Neural cell (in vitro differentiated cells): Measurements from ENCODE around the gene MID1. TPM values are rescaled to one million over a fixed set of nuclear protein-coding genes. Genes with fewer than 3 reads are reported as not detected.

Experiments
- H2AFZ ChIP-seq: fragments of 200-600, 300-800 bp; sonication (generic), shearing (Covaris generic); 2 replicates; pipeline ENCODE4 v1.6.0; 2014; ENCODE audit warnings: low read depth, mild to moderate bottlenecking, antibody characterized with exemption, low read length, moderate library complexity
- H3F3A ChIP-seq: fragments of 200-600 bp; shearing (Covaris generic); 2 replicates; pipeline ENCODE4 v1.6.1; 2016; ENCODE audit warnings: mild to moderate bottlenecking, moderate library complexity, mixed read lengths, antibody characterized with exemption, low read length; ENCODE audit not compliant: insufficient read depth, poor library complexity, severe bottlenecking
- H3K27ac ChIP-seq: fragments of 200-600, 300-800 bp; sonication (generic), shearing (Covaris generic); 2 replicates; pipeline ENCODE4 v1.5.1; 2014; ENCODE audit warnings: mild to moderate bottlenecking, low read length, moderate library complexity
- H3K27me3 ChIP-seq: fragments of 300-800, 200-600 bp; sonication (generic), shearing (Covaris generic); 2 replicates; pipeline ENCODE4 v1.6.0; 2014; ENCODE audit warnings: mild to moderate bottlenecking, low read depth, low read length, moderate library complexity; ENCODE audit not compliant: insufficient read depth
- H3K36me3 ChIP-seq: fragments of 300-800, 200-600 bp; sonication (generic), shearing (Covaris generic); 2 replicates; pipeline ENCODE4 v1.5.1; 2014; ENCODE audit warnings: mild to moderate bottlenecking, antibody characterized with exemption, low read length, moderate library complexity; ENCODE audit not compliant: insufficient read depth
- H3K4me2 ChIP-seq: fragments of 300-800, 200-600 bp; sonication (generic), shearing (Covaris generic); 2 replicates; pipeline ENCODE4 v1.6.0; 2014; ENCODE audit warnings: mild to moderate bottlenecking, low read length
- H3K4me3 ChIP-seq: fragments of 300-800, 200-600 bp; sonication (generic), shearing (Covaris generic); 2 replicates; pipeline ENCODE4 v1.5.1; 2014; ENCODE audit warnings: mild to moderate bottlenecking, low read length, moderate library complexity
- H3K79me2 ChIP-seq: fragments of 200-600 bp; shearing (Covaris generic); replicated peaks from 2 replicates; pipeline ENCODE4 v1.6.0; 2014; ENCODE audit warnings: mild to moderate bottlenecking, low read length, moderate library complexity; ENCODE audit not compliant: insufficient read depth
- H3K9ac ChIP-seq: fragments of 300-800, 200-600 bp; sonication (generic), shearing (Covaris generic); 2 replicates; pipeline ENCODE4 v1.6.1; 2016; ENCODE audit warnings: mild to moderate bottlenecking, low read length, mixed read lengths
- H3K9me2 ChIP-seq: fragments of 200-600 bp; shearing (Covaris generic); 2 replicates; pipeline ENCODE4 v1.6.1; 2016; ENCODE audit warnings: mild to moderate bottlenecking, low read length, mixed read lengths; ENCODE audit not compliant: insufficient read depth
- H3K9me3 ChIP-seq: fragments of 200-600, 300-800 bp; sonication (generic), shearing (Covaris generic); 2 replicates; pipeline ENCODE4 v1.6.1; 2016; ENCODE audit warnings: mild to moderate bottlenecking, mixed run types, low read length, moderate library complexity, mixed read lengths
- H4K20me1 ChIP-seq: fragments of 200-600 bp; shearing (Covaris generic); 2 replicates; pipeline ENCODE4 v1.6.1; 2016; ENCODE audit warnings: mild to moderate bottlenecking, mixed run types; ENCODE audit not compliant: insufficient read depth
- CTCF ChIP-seq: fragments of 450-650 bp; IDR thresholded peaks from 2 replicates; pipeline ENCODE4 v1.5.1; 2014; ENCODE audit warnings: antibody characterized with exemption, mild to moderate bottlenecking, moderate library complexity; ENCODE audit not compliant: poor library complexity, severe bottlenecking
- EZH2 ChIP-seq: fragments of 200-600, 300-800 bp; shearing (Covaris generic), sonication (generic); IDR thresholded peaks from 2 replicates; pipeline ENCODE4 v1.6.1; 2014; ENCODE audit warnings: antibody characterized with exemption, low read length, borderline replicate concordance, mild to moderate bottlenecking; ENCODE audit not compliant: insufficient read depth, poor library complexity, severe bottlenecking
- MXI1 ChIP-seq: fragments of 450-650 bp; conservative IDR thresholded peaks from 2 replicates; pipeline ENCODE4 v1.6.1; 2014; ENCODE audit warnings: antibody characterized with exemption, mild to moderate bottlenecking; ENCODE audit not compliant: poor library complexity, severe bottlenecking
- POLR2AphosphoS5 ChIP-seq: IDR thresholded peaks from 2 replicates; pipeline ENCODE4 v1.6.1; 2012
- RAD21 ChIP-seq: fragments of 450-650 bp; conservative IDR thresholded peaks from 2 replicates; pipeline ENCODE4 v1.6.1; 2014; ENCODE audit warnings: antibody characterized with exemption, mild to moderate bottlenecking, moderate library complexity
- SMC3 ChIP-seq: fragments of 450-650 bp; conservative IDR thresholded peaks from 2 replicates; pipeline ENCODE4 v1.6.1; 2014; ENCODE audit warnings: antibody characterized with exemption, mild to moderate bottlenecking, moderate library complexity; ENCODE audit not compliant: poor library complexity
- TAF1 ChIP-seq: IDR thresholded peaks from 2 replicates; pipeline ENCODE4 v1.6.1; 2012; ENCODE audit warnings: low read depth
- polyA plus RNA-seq: library from polyadenylated mRNA; depleted of rRNA; stranded (reverse); fragments of >200 nt; gene quantifications from 2 replicates; pipeline ENCODE4 v1.2.3, GENCODE V29; 2014
- TF ChIP-seq, protein P1 (sequence below): IDR thresholded peaks from 2 replicates; pipeline ENCODE4 v1.6.1; 2012; ENCODE audit warnings: borderline replicate concordance

Gene MID1
- polyA plus RNA-seq, 1 donor from 2014 or later: 16.6 TPM

- Histone ChIP-seq H3K9ac (no peak overlapping the region), H2AFZ (no peak overlapping the region), H3K9me3 (no peaks in the 10 kb centered on the region), H3K27ac (no peak overlapping the region), H3K79me2 (no peaks in the 10 kb centered on the region), H4K20me1 (no peaks in the 10 kb centered on the region), H3K4me3 (no peak overlapping the region), H3K27me3 (no peaks in the 10 kb centered on the region), H3K9me2 (no peaks in the 10 kb centered on the region), H3K36me3 (no peaks in the 10 kb centered on the region), H3F3A (no peaks in the 10 kb centered on the region), H3K4me2 (no peak overlapping the region)
- TF ChIP-seq MXI1 (no peak), POLR2AphosphoS5 (no peak)
Measured at GRCh38 chrX:10506781-10507180, 113.6 kb downstream of the MID1 start.

DNA sequence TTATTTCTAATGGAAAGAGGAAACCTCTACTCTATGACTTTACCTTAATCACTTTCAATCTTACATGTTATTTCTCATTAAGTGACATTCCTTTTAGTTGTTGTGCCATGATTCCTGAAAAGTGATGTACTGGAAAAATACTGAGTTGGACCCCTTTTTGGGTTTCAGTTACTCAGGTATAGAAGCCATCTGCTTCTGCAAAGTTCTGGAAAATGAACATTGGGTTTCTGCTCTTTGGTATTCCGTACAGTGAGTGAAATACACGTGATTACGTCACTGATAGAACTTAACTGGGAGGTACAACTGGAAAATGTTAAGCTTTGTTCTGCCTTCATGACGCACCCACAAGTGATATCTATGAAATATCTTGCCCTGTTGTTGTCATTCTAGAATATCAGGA is 114.7 kb downstream of the MID1 start:
- H4K20me1 ChIP-seq: no peaks in the 10 kb centered on the region
- TF ChIP-seq EZH2: no peak
- no peak for TF ChIP-seq MXI1
- TF ChIP-seq, protein P1, sequence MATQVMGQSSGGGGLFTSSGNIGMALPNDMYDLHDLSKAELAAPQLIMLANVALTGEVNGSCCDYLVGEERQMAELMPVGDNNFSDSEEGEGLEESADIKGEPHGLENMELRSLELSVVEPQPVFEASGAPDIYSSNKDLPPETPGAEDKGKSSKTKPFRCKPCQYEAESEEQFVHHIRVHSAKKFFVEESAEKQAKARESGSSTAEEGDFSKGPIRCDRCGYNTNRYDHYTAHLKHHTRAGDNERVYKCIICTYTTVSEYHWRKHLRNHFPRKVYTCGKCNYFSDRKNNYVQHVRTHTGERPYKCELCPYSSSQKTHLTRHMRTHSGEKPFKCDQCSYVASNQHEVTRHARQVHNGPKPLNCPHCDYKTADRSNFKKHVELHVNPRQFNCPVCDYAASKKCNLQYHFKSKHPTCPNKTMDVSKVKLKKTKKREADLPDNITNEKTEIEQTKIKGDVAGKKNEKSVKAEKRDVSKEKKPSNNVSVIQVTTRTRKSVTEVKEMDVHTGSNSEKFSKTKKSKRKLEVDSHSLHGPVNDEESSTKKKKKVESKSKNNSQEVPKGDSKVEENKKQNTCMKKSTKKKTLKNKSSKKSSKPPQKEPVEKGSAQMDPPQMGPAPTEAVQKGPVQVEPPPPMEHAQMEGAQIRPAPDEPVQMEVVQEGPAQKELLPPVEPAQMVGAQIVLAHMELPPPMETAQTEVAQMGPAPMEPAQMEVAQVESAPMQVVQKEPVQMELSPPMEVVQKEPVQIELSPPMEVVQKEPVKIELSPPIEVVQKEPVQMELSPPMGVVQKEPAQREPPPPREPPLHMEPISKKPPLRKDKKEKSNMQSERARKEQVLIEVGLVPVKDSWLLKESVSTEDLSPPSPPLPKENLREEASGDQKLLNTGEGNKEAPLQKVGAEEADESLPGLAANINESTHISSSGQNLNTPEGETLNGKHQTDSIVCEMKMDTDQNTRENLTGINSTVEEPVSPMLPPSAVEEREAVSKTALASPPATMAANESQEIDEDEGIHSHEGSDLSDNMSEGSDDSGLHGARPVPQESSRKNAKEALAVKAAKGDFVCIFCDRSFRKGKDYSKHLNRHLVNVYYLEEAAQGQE: no peak
- no peak for TF ChIP-seq SMC3
- H3K4me2 ChIP-seq: no peak overlapping the region

DNA sequence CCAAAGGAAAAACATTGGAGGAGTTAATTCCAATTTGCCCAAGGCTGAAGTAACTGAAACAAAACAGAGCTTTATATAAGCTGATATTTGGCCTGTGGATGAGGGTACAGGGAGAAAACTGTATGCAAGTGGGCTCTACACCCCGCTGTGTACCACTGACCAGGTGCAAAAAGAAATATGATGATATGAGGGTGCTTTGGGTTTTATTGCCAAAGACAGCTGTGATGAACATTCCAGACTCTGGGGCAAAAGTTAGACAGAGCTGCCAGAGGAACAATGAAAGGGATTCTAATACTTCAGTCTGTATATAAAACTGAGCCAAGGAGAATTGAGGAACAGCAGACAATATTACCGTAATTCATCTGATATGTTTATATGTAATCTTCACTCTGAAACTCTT is 117.4 kb downstream of the MID1 start:
- Histone ChIP-seq H3K9ac (no peak overlapping the region), H3F3A (no peaks in the 10 kb centered on the region), H3K27me3 (no peaks in the 10 kb centered on the region), H3K4me2 (no peak overlapping the region), H3K9me2 (no peaks in the 10 kb centered on the region), H3K9me3 (no peaks in the 10 kb centered on the region), H3K4me3 (no peak overlapping the region), H3K36me3 (no peaks in the 10 kb centered on the region), H2AFZ (no peak overlapping the region), H3K79me2 (no peaks in the 10 kb centered on the region), H3K27ac (no peak overlapping the region), H4K20me1 (no peaks in the 10 kb centered on the region)
- TF ChIP-seq TAF1 (no peak), EZH2 (no peak)

More for the DNA sequence above, 114.7 kb downstream of the MID1 start:
- H3K9ac ChIP-seq: no peak overlapping the region
- no peak overlapping the region for H3K27ac ChIP-seq
- H3K9me2 ChIP-seq: no peaks in the 10 kb centered on the region
- no peaks in the 10 kb centered on the region for H3K27me3 ChIP-seq
- no peaks in the 10 kb centered on the region for H3F3A ChIP-seq
- no peaks in the 10 kb centered on the region for H3K9me3 ChIP-seq
- no peaks in the 10 kb centered on the region for H3K36me3 ChIP-seq
- no peak overlapping the region for H2AFZ ChIP-seq
- H3K79me2 ChIP-seq: no peaks in the 10 kb centered on the region
- no peak overlapping the region for H3K4me3 ChIP-seq

- Histone ChIP-seq H3K9me3 (no peaks in the 10 kb centered on the region), H3K27me3 (no peaks in the 10 kb centered on the region), H3K9ac (no peak overlapping the region), H3K36me3 (no peaks in the 10 kb centered on the region), H3K4me3 (no peak overlapping the region), H3K27ac (no peak overlapping the region), H4K20me1 (no peaks in the 10 kb centered on the region), H3F3A (no peaks in the 10 kb centered on the region), H3K79me2 (no peaks in the 10 kb centered on the region), H2AFZ (no peak overlapping the region), H3K4me2 (no peak overlapping the region), H3K9me2 (no peaks in the 10 kb centered on the region)
- TF ChIP-seq, protein P1: no peak
- TF ChIP-seq EZH2: no peak
- TF ChIP-seq CTCF: no peak
- no peak for TF ChIP-seq RAD21
- no peak for TF ChIP-seq SMC3
Measured at GRCh38 chrX:10501611-10502010, 118.8 kb downstream of the MID1 start.
